Esophagus squamous epithelium (tissue), 4 donors: ENCODE results near the gene LIPC.

Experiments
- CTCF ChIP-seq, 6 experiments: fragments of 450-650 bp in 4 of 6; fragments of 200-600 bp in 2 of 6; sonication (generic) in 2 of 6; IDR thresholded peaks; one replicate each; pipeline ENCODE4 v1.5.1; 2016 to 2019; ENCODE audit warnings: antibody characterized with exemption in 6 of 6, mild to moderate bottlenecking in 4 of 6, moderate library complexity in 4 of 6
- POLR2A ChIP-seq, 4 donors: fragments of 450-650 bp; IDR thresholded peaks; one replicate each; pipeline ENCODE4 v1.6.1; 2017; ENCODE audit warnings: antibody characterized with exemption in 4 of 4, mild to moderate bottlenecking in 4 of 4, moderate library complexity in 3 of 4

GRCh38 chr15:58491499-58492202 is 59.9 kb downstream of the LIPC start:
- TF ChIP-seq CTCF (IDR thresholded peaks at IDR 0.05), result no peak
- no peak for TF ChIP-seq POLR2A (IDR thresholded peaks at IDR 0.05)
